Activated CD8-positive, alpha-beta memory T cell treated with anti-CD3 and anti-CD28 coated beads, Interleukin-2, amount 10 ng/mL, durations not matched to agents 7 days and 5 days (primary cell): Measurements from ENCODE around the gene DOK6. TPM values are rescaled to one million over a fixed set of nuclear protein-coding genes. Genes with fewer than 3 reads are reported as not detected.
A peak's percentile ranks its signal among the peaks of the same experiment; 100 is the strongest.

Source experiments
- ATAC-seq: fragments of 150-1000 bp; cut with Tn5 transposase; one replicate; pipeline ENCODE4 v1.10.0; 2021; ENCODE audit warnings: moderate library complexity
- CTCF ChIA-PET: fragments of 350-600 bp; sonication (Branson Sonifier 250); formaldehyde crosslinking; loops from one replicate; lab custom pipeline; 2021; ENCODE audit warnings: antibody characterized with exemption; lab: Charles Lee
- DNase-seq: peaks from one replicate; pipeline ENCODE4 v3.0.0-alpha.2; 2020
- H3K27ac Mint-ChIP-seq: one replicate; pipeline ENCODE4 v1.8.0; 2021; ENCODE audit warnings: mild to moderate bottlenecking, mixed read lengths
- H3K27me3 Mint-ChIP-seq: one replicate; pipeline ENCODE4 v1.8.0; 2021; ENCODE audit warnings: mixed read lengths
- H3K36me3 Mint-ChIP-seq: one replicate; pipeline ENCODE4 v1.8.0; 2021; ENCODE audit warnings: mild to moderate bottlenecking, mixed read lengths
- H3K4me1 Mint-ChIP-seq: one replicate; pipeline ENCODE4 v1.8.0; 2021; ENCODE audit warnings: mixed read lengths
- H3K4me3 Mint-ChIP-seq: one replicate; pipeline ENCODE4 v1.8.0; 2021; ENCODE audit warnings: mild to moderate bottlenecking, moderate library complexity, mixed read lengths
- H3K9me3 Mint-ChIP-seq: one replicate; pipeline ENCODE4 v1.8.0; 2022; ENCODE audit warnings: low read depth, mixed read lengths
- total RNA-seq, 2 experiments: library from RNA; stranded (reverse); gene quantifications; one replicate each; pipeline ENCODE4 v1.2.3, GENCODE V29; 2021

The DOK6 gene
- total RNA-seq, 2 experiments from 2014 or later, result not detected

GRCh38 chr18:69734536-69734935 lies 333.8 kb downstream of the DOK6 start:
- H3K36me3 Mint-ChIP-seq, result peaks cover 4% of the 10 kb centered on the region
- no peak overlapping the region for H3K4me3 Mint-ChIP-seq
- DNase-seq (no peak), ATAC-seq (no peak)
- no peak overlapping the region for H3K27ac Mint-ChIP-seq
- no peaks in the 10 kb centered on the region for H3K27me3 Mint-ChIP-seq
- no peaks in the 10 kb centered on the region for H3K9me3 Mint-ChIP-seq
- CTCF ChIA-PET, result no interaction called here
- H3K4me1 Mint-ChIP-seq, result peaks cover 2% of the 10 kb centered on the region

GRCh38 chr18:69736730-69737129 lies 336.0 kb downstream of the DOK6 start:
- no peak for DNase-seq
- ATAC-seq, result no peak
- no peaks in the 10 kb centered on the region for H3K9me3 Mint-ChIP-seq
- H3K27me3 Mint-ChIP-seq, result no peaks in the 10 kb centered on the region
- no peaks in the 10 kb centered on the region for H3K4me1 Mint-ChIP-seq
- no peak overlapping the region for H3K4me3 Mint-ChIP-seq
- CTCF ChIA-PET, result no interaction called here
- no peak overlapping the region for H3K27ac Mint-ChIP-seq
- H3K36me3 Mint-ChIP-seq, result peaks cover 3% of the 10 kb centered on the region

GRCh38 chr18:69737851-69738250 lies 337.2 kb downstream of the DOK6 start:
- no peak overlapping the region for H3K4me3 Mint-ChIP-seq
- DNase-seq, result no peak
- no peaks in the 10 kb centered on the region for H3K9me3 Mint-ChIP-seq
- H3K27ac Mint-ChIP-seq, result no peak overlapping the region
- H3K36me3 Mint-ChIP-seq, result peaks cover 2% of the 10 kb centered on the region
- no peak for ATAC-seq
- CTCF ChIA-PET, result no interaction called here
- H3K4me1 Mint-ChIP-seq, result no peaks in the 10 kb centered on the region
- H3K27me3 Mint-ChIP-seq, result no peaks in the 10 kb centered on the region

- no peak overlapping the region for H3K27ac Mint-ChIP-seq
- no peaks in the 10 kb centered on the region for H3K4me1 Mint-ChIP-seq
- ATAC-seq (no peak), DNase-seq (no peak)
- CTCF ChIA-PET, result no interaction called here
- no peaks in the 10 kb centered on the region for H3K9me3 Mint-ChIP-seq
- peaks cover 6% of the 10 kb centered on the region for H3K36me3 Mint-ChIP-seq
- no peaks in the 10 kb centered on the region for H3K27me3 Mint-ChIP-seq
- H3K4me3 Mint-ChIP-seq, result no peak overlapping the region
Measured at GRCh38 chr18:69747388-69747787, 346.7 kb downstream of the DOK6 start.

GRCh38 chr18:69752737-69753380 lies 352.2 kb downstream of the DOK6 start:
- CTCF ChIA-PET, result no interaction called here

GRCh38 chr18:69754108-69754507 lies 353.4 kb downstream of the DOK6 start:
- peaks cover 13% of the 10 kb centered on the region for H3K4me1 Mint-ChIP-seq
- peaks cover 2% of the 10 kb centered on the region for H3K9me3 Mint-ChIP-seq
- no peak for DNase-seq
- peaks cover 18% of the 10 kb centered on the region for H3K36me3 Mint-ChIP-seq
- no peak overlapping the region for H3K27ac Mint-ChIP-seq
- H3K27me3 Mint-ChIP-seq, result no peaks in the 10 kb centered on the region
- no peak overlapping the region for H3K4me3 Mint-ChIP-seq
- CTCF ChIA-PET, result no interaction called here
- ATAC-seq, result no peak

More at GRCh38 chr18:69752737-69753380, 352.2 kb downstream of the DOK6 start:
- Mint-ChIP-seq H3K27me3 (no peaks in the 10 kb centered on the region), H3K27ac (no peak overlapping the region), H3K36me3 (peaks cover 18% of the 10 kb centered on the region), H3K9me3 (peaks cover 2% of the 10 kb centered on the region), H3K4me3 (no peak overlapping the region), H3K4me1 (peaks cover 13% of the 10 kb centered on the region)
- ATAC-seq, result no peak
- no peak for DNase-seq

- Mint-ChIP-seq H3K4me1 (peaks cover 13% of the 10 kb centered on the region), H3K36me3 (peaks cover 17% of the 10 kb centered on the region), H3K27me3 (no peaks in the 10 kb centered on the region), H3K27ac (no peak overlapping the region), H3K4me3 (no peak overlapping the region), H3K9me3 (peaks cover 2% of the 10 kb centered on the region)
- CTCF ChIA-PET, result no interaction called here
- ATAC-seq, result no peak
- DNase-seq, result no peak
Measured at GRCh38 chr18:69755041-69755440, 354.4 kb downstream of the DOK6 start.

GRCh38 chr18:69755856-69756496 lies 355.3 kb downstream of the DOK6 start:
- DNase-seq, result no peak
- peak overlapping the region; percentile 9 for H3K27ac Mint-ChIP-seq
- CTCF ChIA-PET, result no interaction called here
- no peaks in the 10 kb centered on the region for H3K27me3 Mint-ChIP-seq
- peaks cover 12% of the 10 kb centered on the region for H3K36me3 Mint-ChIP-seq
- H3K4me1 Mint-ChIP-seq, result peaks cover 13% of the 10 kb centered on the region
- H3K4me3 Mint-ChIP-seq, result no peak overlapping the region
- peaks cover 2% of the 10 kb centered on the region for H3K9me3 Mint-ChIP-seq
- ATAC-seq, result no peak

- peaks cover 2% of the 10 kb centered on the region for H3K9me3 Mint-ChIP-seq
- no peak for DNase-seq
- no peaks in the 10 kb centered on the region for H3K27me3 Mint-ChIP-seq
- no peak overlapping the region for H3K4me3 Mint-ChIP-seq
- H3K27ac Mint-ChIP-seq, result no peak overlapping the region
- ATAC-seq, result no peak
- H3K4me1 Mint-ChIP-seq, result peaks cover 13% of the 10 kb centered on the region
- CTCF ChIA-PET, result no interaction called here
- H3K36me3 Mint-ChIP-seq, result peaks cover 12% of the 10 kb centered on the region
Measured at GRCh38 chr18:69757733-69758132, 357.0 kb downstream of the DOK6 start.

GRCh38 chr18:69758458-69758857 lies 357.8 kb downstream of the DOK6 start:
- DNase-seq (no peak), ATAC-seq (no peak)
- CTCF ChIA-PET, result no interaction called here
- Mint-ChIP-seq H3K4me3 (no peak overlapping the region), H3K27me3 (no peaks in the 10 kb centered on the region), H3K36me3 (peaks cover 12% of the 10 kb centered on the region), H3K9me3 (peaks cover 2% of the 10 kb centered on the region), H3K4me1 (peaks cover 13% of the 10 kb centered on the region), H3K27ac (no peak overlapping the region)

GRCh38 chr18:69759046-69759445 lies 358.4 kb downstream of the DOK6 start:
- ATAC-seq, result no peak
- Mint-ChIP-seq H3K27ac (no peak overlapping the region), H3K27me3 (no peaks in the 10 kb centered on the region), H3K9me3 (peaks cover 2% of the 10 kb centered on the region), H3K4me3 (no peak overlapping the region), H3K4me1 (peaks cover 13% of the 10 kb centered on the region), H3K36me3 (peaks cover 12% of the 10 kb centered on the region)
- DNase-seq, result no peak
- CTCF ChIA-PET, result no interaction called here

- Mint-ChIP-seq H3K4me1 (no peaks in the 10 kb centered on the region), H3K4me3 (no peak overlapping the region), H3K27ac (no peak overlapping the region), H3K36me3 (no peaks in the 10 kb centered on the region), H3K27me3 (no peaks in the 10 kb centered on the region), H3K9me3 (no peaks in the 10 kb centered on the region)
- ATAC-seq, result no peak
- CTCF ChIA-PET, result no interaction called here
- no peak for DNase-seq
Measured at GRCh38 chr18:69763002-69763401, 362.3 kb downstream of the DOK6 start.

GRCh38 chr18:69763821-69764220 lies 363.1 kb downstream of the DOK6 start:
- ATAC-seq (no peak), DNase-seq (no peak)
- H3K36me3 Mint-ChIP-seq, result no peaks in the 10 kb centered on the region
- H3K27me3 Mint-ChIP-seq, result no peaks in the 10 kb centered on the region
- no peak overlapping the region for H3K27ac Mint-ChIP-seq
- no peak overlapping the region for H3K4me3 Mint-ChIP-seq
- no peaks in the 10 kb centered on the region for H3K9me3 Mint-ChIP-seq
- CTCF ChIA-PET, result no interaction called here
- H3K4me1 Mint-ChIP-seq, result no peaks in the 10 kb centered on the region

GRCh38 chr18:69770238-69770637 lies 369.6 kb downstream of the DOK6 start:
- ATAC-seq (no peak), DNase-seq (no peak)
- Mint-ChIP-seq H3K36me3 (peaks cover 14% of the 10 kb centered on the region), H3K4me1 (peaks cover 6% of the 10 kb centered on the region), H3K9me3 (peaks cover 3% of the 10 kb centered on the region), H3K27ac (no peak overlapping the region), H3K27me3 (no peaks in the 10 kb centered on the region), H3K4me3 (no peak overlapping the region)
- CTCF ChIA-PET, result no interaction called here
